Gastroesophageal sphincter (tissue), 4 donors: ENCODE data around the gene PLCD4. TPM values are rescaled to one million over a fixed set of nuclear protein-coding genes. Genes with fewer than 3 reads are reported as not detected.
A peak's percentile ranks its signal among the peaks of the same experiment; 100 is the strongest.

Experiments
- ATAC-seq: fragments of 150-250 bp; one replicate; pipeline ENCODE4 v1.9.1; 2016; ENCODE audit warnings: mild to moderate bottlenecking, moderate library complexity
- H3K27ac ChIP-seq, 4 donors: fragments of 200-600 bp; sonication (generic) in 3 of 4; 1 replicate in 3 of 4; 2 replicates in 1 of 4; pipeline ENCODE4 v1.5.1; 2016 to 2019
- H3K27me3 ChIP-seq: fragments of 200-600 bp; sonication (generic); one replicate; pipeline ENCODE4 v1.5.1; 2019
- H3K36me3 ChIP-seq, 2 donors: fragments of 200-600 bp; sonication (generic); one replicate each; pipeline ENCODE4 v1.5.1; 2019; ENCODE audit warnings: control low read depth in 1 of 2
- H3K4me1 ChIP-seq, 3 donors: fragments of 200-600 bp; sonication (generic); 1 replicate in 2 of 3; 2 replicates in 1 of 3; pipeline ENCODE4 v1.5.1; 2016 to 2019; ENCODE audit warnings: control low read depth in 2 of 3
- H3K4me3 ChIP-seq, 2 donors: fragments of 200-600 bp; sonication (generic); one replicate each; pipeline ENCODE4 v1.5.1; 2019; ENCODE audit warnings: mild to moderate bottlenecking in 1 of 2, moderate library complexity in 1 of 2
- H3K9me3 ChIP-seq, 3 donors: fragments of 200-600 bp; sonication (generic); one replicate each; pipeline ENCODE4 v1.5.1; 2017 to 2019; ENCODE audit warnings: control low read depth in 2 of 3
- EP300 ChIP-seq: sonication (generic); formaldehyde crosslinking; IDR thresholded peaks from one replicate; pipeline ENCODE4 v1.6.1; 2017; ENCODE audit warnings: antibody characterized with exemption, mild to moderate bottlenecking
- POLR2A ChIP-seq, 2 donors: fragments of 450-650 bp; IDR thresholded peaks; one replicate each; pipeline ENCODE4 v1.6.1; 2017; ENCODE audit warnings: antibody characterized with exemption in 2 of 2, mild to moderate bottlenecking in 2 of 2, moderate library complexity in 1 of 2
- POLR2AphosphoS5 ChIP-seq: sonication (generic); formaldehyde crosslinking; IDR thresholded peaks from one replicate; pipeline ENCODE4 v1.6.1; 2017; ENCODE audit warnings: antibody characterized with exemption
- WGBS, 2 donors: methylation state at CpG; one replicate each; pipeline ENCODE4 v1.1.5; 2018; ENCODE audit warnings: low coverage in 1 of 2; 5-methylcytosine and 5-hydroxymethylcytosine counted together
- total RNA-seq, 4 donors: library from RNA; depleted of rRNA; stranded (reverse); fragments of >200 nt; gene quantifications; one replicate each; pipeline ENCODE4 v1.1.0, GENCODE V29; 2016
- TF ChIP-seq, protein P1 (sequence below), 4 experiments: fragments of 200-600 bp in 2 of 4; fragments of 450-650 bp in 2 of 4; sonication (generic) in 1 of 4; IDR thresholded peaks; one replicate each; pipeline ENCODE4 v1.5.1; 2017 to 2019; ENCODE audit warnings: antibody characterized with exemption in 4 of 4, mild to moderate bottlenecking in 2 of 4, moderate library complexity in 2 of 4

The PLCD4 gene
- total RNA-seq, 4 donors from 2014 or later = 1.6 to 18.8 (median 9.3) TPM

DNA sequence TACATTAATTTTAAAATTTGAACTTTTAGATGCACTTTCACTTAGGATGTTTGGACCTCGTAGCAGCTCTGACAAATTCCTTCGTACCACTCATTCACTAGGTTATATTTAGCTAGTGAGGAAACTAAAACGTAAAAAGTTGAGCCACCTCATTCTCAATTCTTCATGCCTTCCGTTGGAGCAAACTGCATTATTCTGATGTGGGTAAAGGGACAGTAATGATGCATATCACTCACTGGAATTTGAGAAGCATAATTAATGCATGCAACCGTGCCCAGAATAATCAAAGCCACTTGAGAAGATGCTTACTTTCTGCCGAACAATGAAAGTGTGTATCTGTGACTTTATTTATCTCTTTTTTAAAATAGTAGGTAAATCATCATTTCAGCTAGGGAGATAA, 36.8 kb upstream of the PLCD4 start:
- no peak overlapping the region for H3K4me3 ChIP-seq
- H3K36me3 ChIP-seq = peaks cover 0 to 27% of the 10 kb centered on the region in 2 donors
- 8 to 16% methylated on average over 5 to 6 of the region's 6 CpGs for WGBS, 2 donors
- no peak for ATAC-seq
- no peaks in the 10 kb centered on the region for H3K9me3 ChIP-seq
- H3K27me3 ChIP-seq = no peaks in the 10 kb centered on the region
- H3K27ac ChIP-seq = peak overlapping the region; percentile 57 to 98 (median 94)
- TF ChIP-seq POLR2A (IDR thresholded peaks at IDR 0.05) = no peak
- no peak for TF ChIP-seq EP300
- TF ChIP-seq, protein P1, sequence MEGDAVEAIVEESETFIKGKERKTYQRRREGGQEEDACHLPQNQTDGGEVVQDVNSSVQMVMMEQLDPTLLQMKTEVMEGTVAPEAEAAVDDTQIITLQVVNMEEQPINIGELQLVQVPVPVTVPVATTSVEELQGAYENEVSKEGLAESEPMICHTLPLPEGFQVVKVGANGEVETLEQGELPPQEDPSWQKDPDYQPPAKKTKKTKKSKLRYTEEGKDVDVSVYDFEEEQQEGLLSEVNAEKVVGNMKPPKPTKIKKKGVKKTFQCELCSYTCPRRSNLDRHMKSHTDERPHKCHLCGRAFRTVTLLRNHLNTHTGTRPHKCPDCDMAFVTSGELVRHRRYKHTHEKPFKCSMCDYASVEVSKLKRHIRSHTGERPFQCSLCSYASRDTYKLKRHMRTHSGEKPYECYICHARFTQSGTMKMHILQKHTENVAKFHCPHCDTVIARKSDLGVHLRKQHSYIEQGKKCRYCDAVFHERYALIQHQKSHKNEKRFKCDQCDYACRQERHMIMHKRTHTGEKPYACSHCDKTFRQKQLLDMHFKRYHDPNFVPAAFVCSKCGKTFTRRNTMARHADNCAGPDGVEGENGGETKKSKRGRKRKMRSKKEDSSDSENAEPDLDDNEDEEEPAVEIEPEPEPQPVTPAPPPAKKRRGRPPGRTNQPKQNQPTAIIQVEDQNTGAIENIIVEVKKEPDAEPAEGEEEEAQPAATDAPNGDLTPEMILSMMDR (IDR thresholded peaks at IDR 0.05) = no peak
- peak; percentile 34 for TF ChIP-seq POLR2AphosphoS5
- H3K4me1 ChIP-seq = peaks cover 4 to 59% (median 19%) of the 10 kb centered on the region in 3 donors

DNA sequence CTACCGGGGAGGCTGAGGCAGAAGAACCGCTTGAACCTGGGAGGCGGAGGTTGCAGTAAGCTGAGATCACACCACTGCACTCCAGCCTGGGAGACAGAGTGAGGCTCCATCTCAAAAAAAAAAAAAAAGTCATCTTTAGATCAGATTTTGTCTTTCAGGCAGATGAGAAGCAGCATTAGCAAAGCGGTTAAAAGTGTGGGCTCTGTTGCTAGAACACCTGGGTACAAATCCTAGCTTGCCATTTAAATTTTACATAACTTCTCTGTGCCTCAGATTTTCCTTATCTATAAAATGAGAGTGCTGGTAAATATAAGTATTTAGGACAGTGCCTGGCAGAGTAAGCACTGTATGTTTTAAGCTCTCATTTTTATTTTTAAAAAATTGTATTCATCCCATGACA, 30.8 kb upstream of the PLCD4 start:
- Histone ChIP-seq H3K27me3 (no peaks in the 10 kb centered on the region), H3K27ac (no peak overlapping the region), H3K36me3 (peaks cover 0 to 42% of the 10 kb centered on the region in 2 donors), H3K9me3 (no peaks in the 10 kb centered on the region), H3K4me3 (no peak overlapping the region), H3K4me1 (peaks cover 0 to 35% (median 0%) of the 10 kb centered on the region in 3 donors)
- ATAC-seq = no peak
- 73 to 90% methylated on average over 2 to 3 of the region's 4 CpGs for WGBS, 2 donors
- TF ChIP-seq EP300 = no peak
- TF ChIP-seq POLR2AphosphoS5 = no peak
- no peak for TF ChIP-seq POLR2A (IDR thresholded peaks at IDR 0.05)
- TF ChIP-seq, protein P1 (IDR thresholded peaks at IDR 0.05) = no peak

DNA sequence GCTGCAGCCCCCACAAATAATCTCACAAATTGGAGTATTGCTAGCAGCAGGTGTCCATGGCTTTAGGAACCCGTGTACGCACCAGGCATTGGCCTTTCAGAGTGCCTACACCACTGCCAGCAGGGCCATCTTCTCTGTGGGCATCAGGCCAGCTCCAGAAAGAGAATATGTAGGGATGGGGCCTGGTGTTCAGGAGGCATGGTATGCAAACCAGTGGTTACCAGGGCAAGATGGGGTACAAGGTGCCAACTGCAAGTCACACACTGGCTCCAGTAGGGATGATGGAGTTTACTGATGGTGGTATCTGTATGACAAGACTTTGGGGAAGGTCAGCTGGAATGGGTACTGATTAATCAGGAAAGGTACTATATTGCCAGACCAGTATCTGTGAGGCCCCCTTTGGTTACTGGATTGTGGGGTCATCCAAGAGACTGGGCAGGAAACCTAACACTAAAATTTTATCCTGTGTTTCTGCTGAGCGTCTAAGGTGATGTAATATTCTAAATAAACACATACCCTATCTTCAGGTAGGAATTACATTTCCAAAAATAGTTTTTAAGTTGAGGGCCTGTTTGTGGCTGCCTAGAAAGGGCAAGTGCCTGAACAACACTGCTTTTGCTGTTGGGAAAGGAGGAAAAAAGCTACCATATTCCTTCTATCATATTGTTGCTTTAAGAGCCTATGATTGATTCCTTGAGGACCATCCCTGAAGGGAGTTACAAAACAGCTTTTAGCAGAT, 30.0 kb upstream of the PLCD4 start:
- TF ChIP-seq, protein P1 (IDR thresholded peaks at IDR 0.05) = no peak
- no peak for TF ChIP-seq POLR2A (IDR thresholded peaks at IDR 0.05)
- no peak for TF ChIP-seq EP300
- no peak for TF ChIP-seq POLR2AphosphoS5
- 21 to 67% methylated on average over 1 of the region's 3 CpGs for WGBS, 2 donors
- no peaks in the 10 kb centered on the region for H3K27me3 ChIP-seq
- no peaks in the 10 kb centered on the region for H3K9me3 ChIP-seq
- ATAC-seq = no peak
- no peak overlapping the region for H3K27ac ChIP-seq
- peaks cover 0 to 42% of the 10 kb centered on the region in 2 donors for H3K36me3 ChIP-seq
- no peak overlapping the region for H3K4me3 ChIP-seq
- peaks cover 0 to 27% (median 0%) of the 10 kb centered on the region in 3 donors for H3K4me1 ChIP-seq

DNA sequence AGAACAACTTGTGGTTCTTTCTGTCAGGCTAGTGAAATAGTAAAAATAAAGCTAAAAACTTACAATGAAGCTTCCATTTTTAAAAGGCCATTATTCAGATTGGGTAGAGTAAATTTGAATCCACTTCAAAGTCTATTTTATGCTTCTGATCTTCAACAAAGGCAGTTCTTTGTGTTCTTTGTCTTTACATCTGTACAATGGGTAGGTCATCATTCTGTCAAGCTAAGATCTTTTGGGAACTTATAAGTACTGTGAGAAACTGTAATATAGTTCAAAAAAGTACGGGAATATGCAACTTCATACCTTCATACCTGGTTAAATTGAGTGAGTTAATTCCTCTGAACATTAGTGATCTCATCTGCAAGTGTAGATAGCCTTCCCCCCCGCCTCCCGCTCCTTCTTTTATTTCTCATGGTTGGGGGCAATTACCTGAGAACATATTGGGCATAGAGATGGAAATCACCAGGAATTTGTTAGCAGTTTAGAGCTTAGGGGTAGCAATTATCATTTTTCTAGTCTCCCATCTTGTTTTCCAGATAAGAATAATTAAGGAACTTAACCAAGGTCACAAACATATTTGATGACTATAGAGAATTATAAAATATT, 29.3 kb upstream of the PLCD4 start:
- 91 to 96% methylated on average over 3 of the region's 3 CpGs for WGBS, 2 donors
- H3K27me3 ChIP-seq = no peaks in the 10 kb centered on the region
- no peak for ATAC-seq
- H3K4me3 ChIP-seq = no peak overlapping the region
- H3K9me3 ChIP-seq = no peaks in the 10 kb centered on the region
- TF ChIP-seq POLR2A (IDR thresholded peaks at IDR 0.05) (no peak), POLR2AphosphoS5 (no peak), EP300 (no peak)
- TF ChIP-seq, protein P1 (IDR thresholded peaks at IDR 0.05) = no peak
- peaks cover 0 to 46% of the 10 kb centered on the region in 2 donors for H3K36me3 ChIP-seq
- no peak overlapping the region for H3K27ac ChIP-seq
- H3K4me1 ChIP-seq = peaks cover 0 to 23% (median 0%) of the 10 kb centered on the region in 3 donors
